HepG2 (cell line): ENCODE data around the gene CCSER2. TPM values are rescaled to one million over a fixed set of nuclear protein-coding genes. Genes with fewer than 3 reads are reported as not detected.

ENCODE experiments used
- ATAC-seq: fragments of 200-7000 bp; cut with Tn5 transposase; 3 replicates; pipeline ENCODE4 v1.9.1; 2020; ENCODE audit warnings: mild to moderate bottlenecking, moderate library complexity
- BruUV-seq: library from RNA; stranded (reverse); fragments of 400-500 nt; replicated peaks from 2 replicates; lab custom pipeline; 2021; lab: Mats Ljungman, UMichigan
- CTCF ChIA-PET: fragments of 300-600 bp; formaldehyde crosslinking; extraction: SDS; loops from one replicate; lab custom pipeline; 2021; ENCODE audit warnings: low total read pairs, inconsistent platforms, low intra/inter-chr PET ratio; lab: Yijun Ruan, JAX
- POLR2A ChIA-PET: fragments of 350-600 bp; sonication (Branson Sonifier 250); formaldehyde crosslinking; loops from one replicate; lab custom pipeline; 2020; ENCODE audit warnings: antibody characterized with exemption, inconsistent platforms; lab: Yijun Ruan, JAX
- DNase-seq: peaks from one replicate; pipeline ENCODE4 v3.0.0-alpha.2; 2015; ENCODE audit warnings: low spot score
- FAIRE-seq: peaks from 3 replicates; lab custom pipeline; 2011; peaks lifted over from hg19 to GRCh38; lab: Jason Lieb, UNC
- H2AFZ ChIP-seq: one replicate; pipeline ENCODE4 v1.6.1; 2011; ENCODE audit warnings: low read length, inconsistent platforms
- H3K27ac ChIP-seq: fragments of 300-600 bp; 3 replicates; pipeline ENCODE4 v1.8.0; 2011; ENCODE audit warnings: mixed run types, mild to moderate bottlenecking, mixed read lengths, low read length, inconsistent platforms; ENCODE audit not compliant: insufficient read depth; ENCODE audit errors: extremely low read length
- H3K27me3 ChIP-seq, 2 experiments: fragments of 200-600 bp in 1 of 2; 2 replicates in 1 of 2; 3 replicates in 1 of 2; pipeline versions ENCODE4 v1.6.0 to v1.8.0; 2011; ENCODE audit warnings: low read length in 2 of 2, mild to moderate bottlenecking in 2 of 2, moderate library complexity in 2 of 2, inconsistent platforms in 1 of 2; ENCODE audit not compliant: insufficient read depth in 2 of 2, control insufficient read depth in 1 of 2
- H3K36me3 ChIP-seq, 2 experiments: fragments of 200-600 bp in 1 of 2; replicated peaks in 1 of 2; 2 replicates in 1 of 2; 3 replicates in 1 of 2; pipeline versions ENCODE4 v1.5.1 to v1.8.0; 2011; ENCODE audit warnings: low read length in 2 of 2, inconsistent platforms in 1 of 2; ENCODE audit not compliant: insufficient read depth in 2 of 2, control insufficient read depth in 1 of 2
- H3K4me1 ChIP-seq: 2 replicates; pipeline ENCODE4 v1.5.1; 2012; ENCODE audit warnings: low read length, inconsistent platforms; ENCODE audit not compliant: insufficient read depth
- H3K4me2 ChIP-seq: 2 replicates; pipeline ENCODE4 v1.6.0; 2011; ENCODE audit warnings: low read depth, low read length, inconsistent platforms
- H3K4me3 ChIP-seq, 3 experiments: fragments of 200-600 bp in 1 of 3; sonication (generic), shearing (Covaris generic) in 1 of 3; replicated peaks in 1 of 3; 2 replicates each; pipeline ENCODE4 v1.5.1; 2011 to 2016; ENCODE audit warnings: low read length in 3 of 3, inconsistent platforms in 2 of 3, low read depth in 2 of 3, mild to moderate bottlenecking in 2 of 3, control low read depth in 1 of 3, mixed read lengths in 1 of 3; ENCODE audit not compliant: insufficient read depth in 1 of 3
- H3K79me2 ChIP-seq: one replicate; pipeline ENCODE4 v1.6.1; 2011; ENCODE audit warnings: low read length, inconsistent platforms; ENCODE audit not compliant: insufficient read depth
- H3K9ac ChIP-seq: 2 replicates; pipeline ENCODE4 v1.6.0; 2011; ENCODE audit warnings: mild to moderate bottlenecking, low read depth, low read length, inconsistent platforms; ENCODE audit not compliant: insufficient read depth
- H3K9me3 ChIP-seq: 2 replicates; pipeline ENCODE4 v1.5.1; 2012; ENCODE audit warnings: mild to moderate bottlenecking, low read length
- H4K20me1 ChIP-seq: 2 replicates; pipeline ENCODE4 v1.6.0; 2011; ENCODE audit warnings: inconsistent platforms, mild to moderate bottlenecking, low read length, moderate library complexity; ENCODE audit not compliant: insufficient read depth
- ARID3A ChIP-seq: IDR thresholded peaks from 2 replicates; pipeline ENCODE4 v1.6.1; 2012; ENCODE audit warnings: low read depth, low read length, improper control_type of control experiment
- CREBL2 ChIP-seq: sonication (generic); formaldehyde crosslinking; IDR thresholded peaks from 2 replicates; pipeline ENCODE4 v1.8.1; 2023; ENCODE audit warnings: missing genetic modification reagents, mild to moderate bottlenecking, borderline replicate concordance
- CSRNP2 ChIP-seq: sonication (generic); formaldehyde crosslinking; conservative IDR thresholded peaks from 2 replicates; pipeline ENCODE4 v1.8.0; 2022; ENCODE audit warnings: low read depth, missing genetic modification reagents
- MYPOP ChIP-seq: sonication (generic); formaldehyde crosslinking; IDR thresholded peaks from 2 replicates; pipeline ENCODE4 v1.8.1; 2023; ENCODE audit warnings: mild to moderate bottlenecking, moderate library complexity, missing genetic modification reagents
- NCOA1 ChIP-seq: sonication (generic); formaldehyde crosslinking; IDR thresholded peaks from 2 replicates; pipeline ENCODE4 v1.9.0; 2021; ENCODE audit warnings: missing genetic modification reagents
- NPAS2 ChIP-seq: sonication (generic); formaldehyde crosslinking; IDR thresholded peaks from 2 replicates; pipeline ENCODE4 v1.8.0; 2022; ENCODE audit warnings: mild to moderate bottlenecking, missing genetic modification reagents, borderline replicate concordance
- RARA ChIP-seq: IDR thresholded peaks from 2 replicates; pipeline ENCODE4 v1.6.1; 2016; ENCODE audit warnings: missing genetic modification reagents, missing compliant biosample characterization
- TFE3 ChIP-seq: IDR thresholded peaks from 2 replicates; pipeline ENCODE4 v1.6.1; 2016
- ZBTB42 ChIP-seq: sonication (generic); formaldehyde crosslinking; IDR thresholded peaks from 2 replicates; pipeline ENCODE4 v1.5.0; 2020; ENCODE audit warnings: mild to moderate bottlenecking, missing genetic modification reagents
- ZC3H4 ChIP-seq: sonication (generic); formaldehyde crosslinking; IDR thresholded peaks from 2 replicates; pipeline ENCODE4 v1.4.0; 2020; ENCODE audit warnings: missing genetic modification reagents, borderline replicate concordance
- ZNF296 ChIP-seq: sonication (generic); formaldehyde crosslinking; conservative IDR thresholded peaks from 2 replicates; pipeline ENCODE4 v1.5.0; 2020; ENCODE audit warnings: mild to moderate bottlenecking, missing genetic modification reagents
- ZNF414 ChIP-seq: sonication (generic); formaldehyde crosslinking; IDR thresholded peaks from 2 replicates; pipeline ENCODE4 v1.5.0; 2020; ENCODE audit warnings: missing genetic modification reagents
- WGBS: methylation state at CpG from one replicate; pipeline ENCODE4 v1.1.6; 2017; ENCODE audit warnings: low lambda C conversion rate; 5-methylcytosine and 5-hydroxymethylcytosine counted together
- in situ Hi-C: cut with HindIII; loops from 2 replicates; pipeline ENCODE4 v1.10.0; 2017; ENCODE audit warnings: low pct_unique_long_range_greater_than_20kb; ENCODE audit not compliant: extremely low pct_ligation_motif_present
- intact Hi-C: fragments of 100-400 bp; cut with micrococcal nuclease; formaldehyde crosslinking; loops from one replicate; pipeline ENCODE4 v1.10.0; 2022; ENCODE audit not compliant: unreplicated experiment
- polyA plus RNA-seq, 8 experiments: library from polyadenylated mRNA; depleted of rRNA in 3 of 8; stranded (reverse) in 7 of 8; unstranded in 1 of 8; fragments of >200 nt; fragmentation: Illumina TruSeq in 4 of 8; extraction: Trizol in 4 of 8; gene quantifications; 2 replicates each; pipeline versions ENCODE4 v1.2.1 to v1.2.3, GENCODE V29; 2011 to 2016; ENCODE audit warnings: low read depth in 4 of 8, missing spikeins in 1 of 8, mixed read lengths in 1 of 8; ENCODE audit not compliant: insufficient read depth in 1 of 8
- total RNA-seq, 5 experiments: library from RNA; depleted of rRNA; stranded (reverse); fragments of >200 nt; fragmentation: Illumina TruSeq; extraction: Trizol; gene quantifications; 2 replicates each; pipeline ENCODE4 v1.2.3, GENCODE V29; 2016; ENCODE audit warnings: low read depth in 1 of 5

Gene CCSER2
- total and polyA plus RNA-seq, 2 of the 13 experiments (the other 11 are each of a cell fraction or from before 2014, with no cell fraction given) = 13.3 to 17.2 TPM

- TF ChIP-seq CSRNP2 (CRISPR knock-in tag) (no peak), NPAS2 (CRISPR knock-in tag) (no peak), TFE3 (CRISPR knock-in tag) (no peak), ZBTB42 (CRISPR knock-in tag) (no peak), ZNF296 (CRISPR knock-in tag) (no peak), ZNF414 (CRISPR knock-in tag) (no peak)
Measured at GRCh38 chr10:84542522-84543490, 214.4 kb downstream of the CCSER2 start (continued).

GRCh38 chr10:84543948-84544347 is 215.6 kb downstream of the CCSER2 start:
- Histone ChIP-seq H4K20me1 (no peaks in the 10 kb centered on the region), H3K4me2 (no peak overlapping the region), H3K9ac (no peak overlapping the region), H3K79me2 (no peaks in the 10 kb centered on the region), H3K36me3 (no peaks in the 10 kb centered on the region), H3K4me1 (peaks cover 26% of the 10 kb centered on the region), H3K4me3 (no peak overlapping the region), H3K27me3 (peaks cover 0 to 33% of the 10 kb centered on the region in 2 experiments), H3K27ac (no peak overlapping the region), H2AFZ (no peak overlapping the region), H3K9me3 (no peaks in the 10 kb centered on the region)
- no peak for FAIRE-seq
- in situ Hi-C loops = loop anchor here (5.0 kb wide), 2 partner anchors 177 to 277 kb away; no protein-coding TSS in a partner anchor
- no peak for ATAC-seq
- intact Hi-C loops = no loop called here
- DNase-seq = peak; percentile 25
- ChIA-PET CTCF (no interaction called here), POLR2A (no interaction called here)
- no TSS peak for BruUV-seq
- 4% methylated on average over 5 of the region's 5 CpGs for WGBS
- TF ChIP-seq RARA (CRISPR knock-in tag) = no peak
- no peak for TF ChIP-seq ZC3H4
- TF ChIP-seq CREBL2 (CRISPR knock-in tag) = no peak
- TF ChIP-seq MYPOP (CRISPR knock-in tag) = no peak
- no peak for TF ChIP-seq ARID3A
- no peak for TF ChIP-seq NCOA1 (CRISPR knock-in tag)
